Measurements from ENCODE around the gene PIGS.
A peak's percentile ranks its signal among the peaks of the same experiment; 100 is the strongest.
"Not testable (repeated sequence)": the region's sequence is repeated elsewhere in the genome, so short reads cannot be mapped to it uniquely, and the experiment has no call there.

The PIGS gene

GRCh38 chr17:28578246-28579195 is 7.2 kb upstream of the PIGS start:
- Histone ChIP-seq H3K18ac (ENCODE audit: low read depth in 1 of 2, low read length in 2 of 2) (no peak overlapping the region), H2BK12ac (ENCODE audit: low read length in 2 of 2) (no peak overlapping the region), H3K9me3 (ENCODE audit: control insufficient read depth, low read length) (no peaks in the 10 kb centered on the region), H3K9ac (ENCODE audit: low read length) (no peak overlapping the region), H2BK5ac (ENCODE audit: low read depth, low read length, poor library complexity, severe bottlenecking) (no peak overlapping the region), H3K4me2 (ENCODE audit: low read length, poor library complexity, severe bottlenecking) (no peak overlapping the region), H3K27me3 (ENCODE audit: control insufficient read depth in 1 of 2, insufficient read depth in 1 of 2, low read length in 2 of 2) (no peaks in the 10 kb centered on the region), H3K79me1 (replicated peaks; ENCODE audit: low read length, poor library complexity, severe bottlenecking) (no peaks in the 10 kb centered on the region), H4K8ac (ENCODE audit: low read length) (no peak overlapping the region), H2BK15ac (ENCODE audit: low read depth, poor library complexity, severe bottlenecking) (no peak overlapping the region), H3K23ac (ENCODE audit: low read length in 2 of 2) (no peak overlapping the region), H4K91ac (ENCODE audit: low read length) (no peak overlapping the region), H2AK5ac (ENCODE audit: low read length, severe bottlenecking) (no peak overlapping the region), H2BK120ac (ENCODE audit: low read depth, low read length) (no peak overlapping the region), H3K4me1 (ENCODE audit: control insufficient read depth, insufficient read depth, low read depth, low read length) (peaks cover 5% of the 10 kb centered on the region), H2AFZ (ENCODE audit: low read depth, low read length) (no peak overlapping the region), H3K4me3 (ENCODE audit: insufficient read depth in 1 of 2, low read depth in 1 of 2, low read length in 2 of 2) (no peak overlapping the region), H3K36me3 (ENCODE audit: control insufficient read depth in 1 of 2, insufficient read depth in 2 of 2, low read depth in 1 of 2, low read length in 2 of 2) (peaks cover 19 to 54% of the 10 kb centered on the region in 2 experiments), H3K27ac (ENCODE audit: low read length, poor library complexity, severe bottlenecking) (no peak overlapping the region), H3K4ac (ENCODE audit: low read depth in 1 of 2, low read length in 2 of 2) (no peak overlapping the region), H3K14ac (ENCODE audit: low read length in 2 of 2) (no peak overlapping the region)
- DNase-seq = no peak
- WGBS = 96% methylated on average over 8 of the region's 8 CpGs

GRCh38 chr17:28577466-28577824 is 6.1 kb upstream of the PIGS start:
- H2BK15ac ChIP-seq (ENCODE audit: low read depth, poor library complexity, severe bottlenecking) = no peak overlapping the region
- no peaks in the 10 kb centered on the region for H3K9me3 ChIP-seq (ENCODE audit: control insufficient read depth, low read length)

GRCh38 chr17:28576758-28577465 is 5.6 kb upstream of the PIGS start, which contains the start of gene ALDOC:
ALDOC (minus strand) TSS chr17:28576895; CDS start chr17:28575532, 1,363 bp downstream.
- peak within 1 kb of the TSS in 1 of 2 experiments; percentile 50 for H3K18ac ChIP-seq (ENCODE audit: low read depth in 1 of 2, low read length in 2 of 2)
- H3K23ac ChIP-seq (ENCODE audit: low read length in 2 of 2) = no peak within 1 kb of the TSS

More at GRCh38 chr17:28577466-28577824, 6.1 kb upstream of the PIGS start:
- H3K23ac ChIP-seq (ENCODE audit: low read length in 2 of 2) = no peak overlapping the region
- no peak overlapping the region for H3K18ac ChIP-seq (ENCODE audit: low read depth in 1 of 2, low read length in 2 of 2)
- H3K4me2 ChIP-seq (ENCODE audit: low read length, poor library complexity, severe bottlenecking) = no peak overlapping the region
- H3K4ac ChIP-seq (ENCODE audit: low read depth in 1 of 2, low read length in 2 of 2) = no peak overlapping the region
- no peak overlapping the region for H2AK5ac ChIP-seq (ENCODE audit: low read length, severe bottlenecking)
- no peak overlapping the region for H4K91ac ChIP-seq (ENCODE audit: low read length)
- WGBS = 100% methylated on average over 2 of the region's 3 CpGs
- no peak overlapping the region for H3K4me3 ChIP-seq (ENCODE audit: insufficient read depth in 1 of 2, low read depth in 1 of 2, low read length in 2 of 2)
- DNase-seq = no peak
- H3K36me3 ChIP-seq (ENCODE audit: control insufficient read depth in 1 of 2, insufficient read depth in 2 of 2, low read depth in 1 of 2, low read length in 2 of 2) = peaks cover 22 to 43% of the 10 kb centered on the region in 2 experiments
- H3K14ac ChIP-seq (ENCODE audit: low read length in 2 of 2) = no peak overlapping the region
- no peak overlapping the region for H4K8ac ChIP-seq (ENCODE audit: low read length)
- H3K27me3 ChIP-seq (ENCODE audit: control insufficient read depth in 1 of 2, insufficient read depth in 1 of 2, low read length in 2 of 2) = no peaks in the 10 kb centered on the region
- peaks cover 9% of the 10 kb centered on the region for H3K4me1 ChIP-seq (ENCODE audit: control insufficient read depth, insufficient read depth, low read depth, low read length)
- H3K9ac ChIP-seq (ENCODE audit: low read length) = no peak overlapping the region
- H3K79me1 ChIP-seq (replicated peaks; ENCODE audit: low read length, poor library complexity, severe bottlenecking) = no peaks in the 10 kb centered on the region
- H2BK5ac ChIP-seq (ENCODE audit: low read depth, low read length, poor library complexity, severe bottlenecking) = no peak overlapping the region
- H2BK12ac ChIP-seq (ENCODE audit: low read length in 2 of 2) = no peak overlapping the region
- H3K27ac ChIP-seq (ENCODE audit: low read length, poor library complexity, severe bottlenecking) = no peak overlapping the region
- H2AFZ ChIP-seq (ENCODE audit: low read depth, low read length) = no peak overlapping the region
- no peak overlapping the region for H2BK120ac ChIP-seq (ENCODE audit: low read depth, low read length)

GRCh38 chr17:28576016-28576415 is 4.7 kb upstream of the PIGS start:
- not testable (repeated sequence) for H3K27ac ChIP-seq (ENCODE audit: low read length, poor library complexity, severe bottlenecking); H3K18ac ChIP-seq (ENCODE audit: low read depth in 1 of 2, low read length in 2 of 2); H3K4me2 ChIP-seq (ENCODE audit: low read length, poor library complexity, severe bottlenecking); H4K91ac ChIP-seq (ENCODE audit: low read length); H2BK12ac ChIP-seq (ENCODE audit: low read length in 2 of 2); H2AFZ ChIP-seq (ENCODE audit: low read depth, low read length); DNase-seq; H3K4me3 ChIP-seq (ENCODE audit: insufficient read depth in 1 of 2, low read depth in 1 of 2, low read length in 2 of 2); H3K14ac ChIP-seq (ENCODE audit: low read length in 2 of 2); H3K9me3 ChIP-seq (ENCODE audit: control insufficient read depth, low read length); H3K79me1 ChIP-seq (replicated peaks; ENCODE audit: low read length, poor library complexity, severe bottlenecking); H3K9ac ChIP-seq (ENCODE audit: low read length); H3K27me3 ChIP-seq (ENCODE audit: control insufficient read depth in 1 of 2, insufficient read depth in 1 of 2, low read length in 2 of 2); H3K23ac ChIP-seq (ENCODE audit: low read length in 2 of 2); H2BK120ac ChIP-seq (ENCODE audit: low read depth, low read length); H3K4ac ChIP-seq (ENCODE audit: low read depth in 1 of 2, low read length in 2 of 2); H2BK15ac ChIP-seq (ENCODE audit: low read depth, poor library complexity, severe bottlenecking); H2AK5ac ChIP-seq (ENCODE audit: low read length, severe bottlenecking); H4K8ac ChIP-seq (ENCODE audit: low read length); H2BK5ac ChIP-seq (ENCODE audit: low read depth, low read length, poor library complexity, severe bottlenecking)
- peaks cover 11% of the 10 kb centered on the region for H3K4me1 ChIP-seq (ENCODE audit: control insufficient read depth, insufficient read depth, low read depth, low read length)
- WGBS = 54% methylated on average over 2 of the region's 3 CpGs
- H3K36me3 ChIP-seq (ENCODE audit: control insufficient read depth in 1 of 2, insufficient read depth in 2 of 2, low read depth in 1 of 2, low read length in 2 of 2) = peaks cover 22 to 36% of the 10 kb centered on the region in 2 experiments

More at GRCh38 chr17:28576758-28577465, 5.6 kb upstream of the PIGS start, which contains the start of gene ALDOC:
- DNase-seq = peak; percentile 89
- H2BK5ac ChIP-seq (ENCODE audit: low read depth, low read length, poor library complexity, severe bottlenecking) = no peak within 1 kb of the TSS
- H2BK12ac ChIP-seq (ENCODE audit: low read length in 2 of 2) = peak within 1 kb of the TSS in 1 of 2 experiments; percentile 28
- H3K4me3 ChIP-seq (ENCODE audit: insufficient read depth in 1 of 2, low read depth in 1 of 2, low read length in 2 of 2) = peak within 1 kb of the TSS in 1 of 2 experiments; percentile 71
- no peak within 1 kb of the TSS for H3K9ac ChIP-seq (ENCODE audit: low read length)
- no peaks in the 10 kb centered on the region for H3K9me3 ChIP-seq (ENCODE audit: control insufficient read depth, low read length)
- no peak within 1 kb of the TSS for H3K4ac ChIP-seq (ENCODE audit: low read depth in 1 of 2, low read length in 2 of 2)
- peak within 1 kb of the TSS; percentile 50 for H4K8ac ChIP-seq (ENCODE audit: low read length)
- no peak within 1 kb of the TSS for H3K14ac ChIP-seq (ENCODE audit: low read length in 2 of 2)
- no peaks in the 10 kb centered on the region for H3K79me1 ChIP-seq (replicated peaks; ENCODE audit: low read length, poor library complexity, severe bottlenecking)
- H4K91ac ChIP-seq (ENCODE audit: low read length) = no peak within 1 kb of the TSS
- H2AFZ ChIP-seq (ENCODE audit: low read depth, low read length) = no peak within 1 kb of the TSS
- no peak within 1 kb of the TSS for H2AK5ac ChIP-seq (ENCODE audit: low read length, severe bottlenecking)
- WGBS = 11% methylated on average over 21 of the region's 26 CpGs
- peak within 1 kb of the TSS; percentile 5 for H3K4me2 ChIP-seq (ENCODE audit: low read length, poor library complexity, severe bottlenecking)
- no peak within 1 kb of the TSS for H3K27ac ChIP-seq (ENCODE audit: low read length, poor library complexity, severe bottlenecking)
- peak within 1 kb of the TSS; percentile 44 for H2BK15ac ChIP-seq (ENCODE audit: low read depth, poor library complexity, severe bottlenecking)
- peaks cover 22 to 38% of the 10 kb centered on the region in 2 experiments for H3K36me3 ChIP-seq (ENCODE audit: control insufficient read depth in 1 of 2, insufficient read depth in 2 of 2, low read depth in 1 of 2, low read length in 2 of 2)
- no peaks in the 10 kb centered on the region for H3K27me3 ChIP-seq (ENCODE audit: control insufficient read depth in 1 of 2, insufficient read depth in 1 of 2, low read length in 2 of 2)
- no peak within 1 kb of the TSS for H2BK120ac ChIP-seq (ENCODE audit: low read depth, low read length)
- peaks cover 11% of the 10 kb centered on the region for H3K4me1 ChIP-seq (ENCODE audit: control insufficient read depth, insufficient read depth, low read depth, low read length)

Measured in mesenchymal stem cell (in vitro differentiated cells and primary cell).